CD4-positive, alpha-beta T cell treated with Interleukin-1 beta for 1 hour (primary cell): ENCODE data around the gene RELN.

Experiments
- DNase-seq, 2 donors: peaks; one replicate each; pipeline ENCODE4 v3.0.0-alpha.2; 2020 to 2022

RELN gene

DNA sequence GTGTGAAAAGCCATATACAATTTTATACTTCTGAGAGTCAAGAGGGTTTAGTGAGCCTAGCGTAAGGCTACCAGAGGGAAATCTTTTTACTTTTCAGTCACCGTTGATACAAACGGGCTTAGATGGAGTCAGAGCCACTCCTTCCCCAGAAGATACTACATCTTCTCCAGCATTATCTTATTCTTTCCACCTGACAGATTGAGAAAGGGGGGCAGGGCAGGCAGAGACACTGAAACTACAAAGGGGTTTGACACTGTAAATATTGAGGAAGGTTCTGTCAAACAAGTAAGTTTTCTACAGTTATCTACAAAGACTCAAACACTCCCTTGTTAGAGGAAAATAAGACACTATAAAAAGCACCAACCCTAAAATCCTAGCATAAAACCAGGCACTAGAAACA, 100.0 kb downstream of the RELN start:
- DNase-seq = no peak

DNA sequence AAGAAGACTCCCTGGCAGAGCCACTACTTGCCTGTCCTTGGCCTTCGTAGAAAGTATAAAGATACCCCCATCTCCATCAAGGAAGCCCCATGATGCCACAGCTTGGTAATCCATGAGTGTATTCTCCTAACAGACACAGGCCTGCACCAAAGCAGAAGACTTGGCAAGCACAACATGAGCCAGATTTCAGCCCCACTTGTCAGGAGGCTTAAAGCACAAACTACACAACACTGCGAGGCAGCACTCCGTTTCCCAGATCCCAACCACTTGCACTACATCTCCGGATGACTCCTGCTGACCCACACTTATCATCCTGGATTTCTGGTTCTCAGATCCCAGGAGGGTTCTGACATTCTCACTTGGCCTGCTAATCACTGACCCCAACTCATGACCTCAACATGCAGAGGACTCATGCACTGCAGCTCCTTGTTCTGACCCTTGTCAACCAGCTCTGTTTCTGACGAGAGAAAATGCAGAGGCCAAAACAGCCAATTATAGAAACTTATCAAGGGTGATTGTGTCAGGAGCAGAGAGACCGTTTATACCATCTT, 100.8 kb downstream of the RELN start:
- no peak for DNase-seq

DNA sequence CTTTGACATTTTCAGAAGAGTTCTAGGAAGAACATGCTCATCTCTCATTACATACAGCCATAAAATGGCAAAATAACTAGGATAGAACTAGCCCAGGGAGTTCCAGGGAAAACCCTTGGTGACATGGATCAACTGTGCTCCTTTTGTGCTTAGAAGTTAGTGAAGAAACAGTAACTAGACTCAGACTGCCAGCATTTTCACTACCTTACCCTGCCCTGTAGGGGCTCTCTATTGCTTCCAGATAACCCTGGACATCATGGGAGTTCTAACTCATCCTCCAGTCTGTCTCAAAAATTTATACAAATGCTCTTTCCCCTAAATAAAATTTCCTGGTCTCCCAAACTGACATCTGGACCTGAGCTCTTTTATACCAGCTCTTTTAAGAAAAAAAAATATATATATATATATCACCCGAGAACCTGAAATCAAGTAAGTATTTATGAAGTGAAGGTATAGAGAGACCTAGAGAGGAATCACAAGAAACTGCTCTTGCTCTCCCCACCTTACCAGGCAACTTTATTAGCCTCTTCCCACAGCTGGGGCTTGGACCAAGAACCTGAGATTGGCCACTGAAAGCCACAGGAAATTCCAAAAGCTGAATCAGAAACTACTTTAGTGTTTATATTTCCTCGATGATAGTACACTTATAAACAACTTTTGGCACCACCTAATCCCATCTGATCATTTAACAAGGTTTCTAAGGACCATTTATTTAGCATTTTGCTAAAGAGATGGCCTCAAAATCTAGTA, 101.4 kb downstream of the RELN start:
- no peak for DNase-seq

- DNase-seq = no peak
These were observed 102.4 kb downstream of the RELN start for GRCh38 chr7:103887050-103887449.

DNA sequence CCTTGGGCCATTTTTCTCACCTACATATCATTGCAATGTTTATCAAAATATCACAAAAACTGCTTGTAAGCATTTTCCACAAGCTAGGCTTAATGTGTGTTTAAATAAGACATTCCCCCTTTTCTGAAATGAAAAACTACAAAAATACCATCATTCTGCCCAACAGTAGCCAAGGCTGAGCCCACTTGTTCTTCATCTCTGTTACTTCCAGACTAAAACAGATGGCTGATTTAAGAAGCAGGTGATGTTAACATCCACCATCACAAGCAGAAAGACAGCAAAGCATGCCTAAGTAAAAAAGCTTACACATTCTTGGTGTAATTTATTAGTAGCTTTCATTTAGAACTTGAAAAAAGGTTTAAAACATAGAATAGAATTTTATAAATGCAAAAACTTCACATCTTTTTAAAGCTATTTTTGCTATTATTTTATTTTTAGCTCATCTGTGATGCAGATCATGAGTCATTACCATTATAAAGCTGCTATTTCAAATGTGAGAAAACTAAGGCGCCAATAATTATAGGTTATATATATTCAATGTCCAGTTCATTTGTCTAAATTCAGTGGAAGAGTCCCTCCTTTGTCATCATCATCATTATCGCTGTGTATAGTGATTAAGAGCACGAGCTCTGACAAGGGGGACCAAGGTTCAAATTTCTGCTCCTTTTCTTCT, 109.4 kb downstream of the RELN start:
- DNase-seq = no peak

DNA sequence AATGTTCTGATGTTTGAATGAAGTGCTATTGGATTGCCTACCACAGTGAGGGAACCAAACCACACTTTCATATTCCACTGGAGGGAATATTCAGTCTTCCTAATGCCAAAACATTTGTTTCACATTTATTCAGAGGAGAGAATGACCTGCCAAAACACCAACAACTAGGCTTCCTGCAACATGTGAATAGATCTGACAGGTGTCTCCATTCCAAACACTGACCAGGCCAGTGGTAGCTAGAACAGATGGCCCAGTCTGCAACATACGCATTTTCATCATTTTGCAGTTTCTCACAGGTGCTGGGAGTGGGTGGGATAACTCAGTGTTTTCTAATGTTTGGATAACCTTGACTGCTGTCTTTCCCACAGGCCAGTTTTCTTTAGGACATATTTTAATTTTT, 110.0 kb downstream of the RELN start:
- DNase-seq = no peak

GRCh38 chr7:103877565-103877964, 111.9 kb downstream of the RELN start:
- no peak for DNase-seq

GRCh38 chr7:103875718-103876117, 113.7 kb downstream of the RELN start:
- DNase-seq = no peak

DNA sequence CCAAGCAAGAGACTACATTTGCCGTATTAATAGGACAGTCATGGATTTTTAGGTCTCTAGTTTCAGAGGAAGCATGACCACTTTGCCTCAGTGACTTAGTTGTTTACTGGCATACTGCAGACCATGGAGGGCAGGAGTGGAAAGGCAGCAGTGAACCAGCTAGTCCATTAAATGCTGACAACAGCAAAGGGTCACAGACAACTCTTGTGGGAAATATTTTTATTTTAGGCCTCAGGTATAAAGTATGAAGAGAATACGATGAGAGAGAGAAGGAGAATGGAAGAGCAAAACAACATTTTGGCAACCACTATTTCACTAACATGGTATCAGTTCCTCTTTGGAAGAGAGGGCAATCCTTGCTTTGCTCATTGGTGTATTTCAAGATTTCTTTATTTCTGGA, 118.0 kb downstream of the RELN start:
- no peak for DNase-seq

DNA sequence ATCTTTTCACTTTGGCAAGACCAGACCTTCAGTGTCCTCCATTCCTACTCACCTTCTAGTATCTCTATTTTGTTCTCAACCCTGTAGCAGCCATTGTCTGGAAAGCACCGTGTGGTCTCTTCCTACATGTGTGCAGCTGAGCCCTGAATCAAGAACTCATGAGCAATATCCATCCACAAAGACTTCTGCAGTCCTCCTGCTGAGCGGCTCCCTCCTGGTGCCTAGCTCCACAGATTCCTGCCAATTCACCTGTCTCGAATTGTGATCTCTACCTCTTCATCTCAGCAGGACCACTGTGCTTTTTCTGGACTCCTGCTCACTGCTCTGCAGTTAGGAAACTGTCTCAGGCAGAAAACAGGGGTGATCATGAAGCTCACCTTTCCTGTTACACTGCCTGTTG, 118.8 kb downstream of the RELN start:
- DNase-seq = no peak

GRCh38 chr7:103867874-103868273, 121.6 kb downstream of the RELN start:
- DNase-seq = no peak

DNA sequence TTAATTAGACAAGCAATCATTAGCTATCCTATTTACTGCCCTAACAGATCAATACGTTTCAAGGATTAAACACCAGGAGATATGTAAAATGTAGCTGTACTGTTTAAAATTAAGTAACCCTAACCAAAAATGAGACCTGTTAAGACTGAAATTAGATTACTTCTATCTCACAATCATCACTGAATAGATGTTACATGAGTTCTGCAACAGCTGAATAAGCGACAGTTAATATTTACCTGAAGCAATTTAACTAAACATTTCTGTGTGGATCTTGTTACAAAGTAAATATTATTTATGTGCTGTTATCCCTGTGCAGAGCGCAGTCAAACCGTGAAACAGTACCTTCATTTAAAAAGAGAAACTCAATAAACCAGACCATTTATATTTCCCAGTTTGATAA, 122.5 kb downstream of the RELN start:
- no peak for DNase-seq

- no peak for DNase-seq
These were observed 124.0 kb downstream of the RELN start for GRCh38 chr7:103865442-103865841.

GRCh38 chr7:103862302-103863035, 127.0 kb downstream of the RELN start:
- DNase-seq = no peak

GRCh38 chr7:103859709-103860108, 129.7 kb downstream of the RELN start:
- no peak for DNase-seq

DNA sequence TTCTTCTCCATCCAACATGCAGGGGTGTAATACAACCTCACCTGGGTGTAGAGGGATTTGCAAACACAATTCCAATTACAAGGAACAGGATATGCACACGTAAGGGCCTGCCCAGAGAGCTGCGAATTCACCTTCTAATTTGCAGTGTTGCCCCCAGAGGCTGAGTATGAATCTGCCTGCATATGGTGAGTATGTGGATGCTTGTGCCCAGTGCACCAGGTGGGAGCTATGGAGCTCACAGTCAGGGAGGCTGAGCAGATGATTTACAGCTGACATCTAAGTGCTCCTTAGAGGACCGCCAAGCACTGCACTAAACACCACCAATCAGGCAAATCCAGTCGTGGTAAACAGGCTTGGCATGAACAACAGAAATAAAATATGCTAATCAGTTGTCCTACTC, 132.0 kb downstream of the RELN start:
- no peak for DNase-seq

- DNase-seq = no peak
These were observed 132.5 kb downstream of the RELN start for GRCh38 chr7:103856929-103857328.

DNA sequence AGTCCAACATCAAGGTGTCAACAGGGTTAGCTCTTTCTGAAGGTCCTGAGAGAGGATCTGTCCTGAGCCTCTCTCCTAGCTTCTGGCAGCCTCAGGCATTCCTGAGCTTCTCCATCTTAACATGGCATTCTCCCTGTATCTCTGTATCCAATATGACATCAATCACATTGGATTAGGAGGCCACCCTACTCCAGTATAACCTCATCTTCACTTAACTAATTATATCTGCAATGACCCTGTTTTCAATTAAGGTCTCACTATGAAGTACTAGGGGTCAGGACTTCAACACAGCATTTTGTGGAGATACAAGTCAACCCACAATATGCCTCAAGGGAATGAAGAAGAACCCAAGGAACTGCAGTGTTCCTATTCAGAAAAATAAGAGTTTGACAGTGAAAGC, 133.8 kb downstream of the RELN start:
- DNase-seq = no peak

GRCh38 chr7:103854611-103855010, 134.8 kb downstream of the RELN start:
- no peak for DNase-seq

GRCh38 chr7:103851357-103851756, 138.1 kb downstream of the RELN start:
- no peak for DNase-seq

GRCh38 chr7:103843689-103844480, 145.6 kb downstream of the RELN start:
- DNase-seq = no peak

GRCh38 chr7:103833401-103833800, 156.1 kb downstream of the RELN start:
- no peak for DNase-seq

GRCh38 chr7:103832438-103832837, 157.0 kb downstream of the RELN start:
- DNase-seq = no peak
